GM12891 (cell line): Measurements from ENCODE around the gene PGLYRP2.

ENCODE experiments used
- SPI1 ChIP-seq: IDR thresholded peaks from 2 replicates; pipeline ENCODE4 v1.6.1; 2011; ENCODE audit warnings: low read depth, low read length, control low read depth
- TAF1 ChIP-seq: IDR thresholded peaks from 2 replicates; pipeline ENCODE4 v1.6.1; 2011; ENCODE audit warnings: low read depth, low read length, control low read depth

- no peak for TF ChIP-seq TAF1
- no peak for TF ChIP-seq SPI1
Observed at GRCh38 chr19:15525291-15525690, 46.0 kb upstream of the PGLYRP2 start.
